Mammary epithelial cell (primary cell): ENCODE data around the gene TATDN2.

Experiments
- CTCF ChIP-seq, 2 donors: IDR thresholded peaks in 1 of 2; conservative IDR thresholded peaks in 1 of 2; 2 replicates each; pipeline ENCODE4 v1.5.1; 2011 to 2012; ENCODE audit warnings: inconsistent platforms in 2 of 2, low read length in 2 of 2, mild to moderate bottlenecking in 2 of 2, control low read depth in 1 of 2, low read depth in 1 of 2; ENCODE audit not compliant: insufficient read depth in 1 of 2; ENCODE audit errors: extremely low read depth in 1 of 2
- EZH2 ChIP-seq: IDR thresholded peaks from 2 replicates; pipeline ENCODE4 v1.6.1; 2012; ENCODE audit warnings: low read length, inconsistent platforms, borderline replicate concordance

GRCh38 chr3:10299175-10299574 lies 50.9 kb downstream of the TATDN2 start:
- TF ChIP-seq CTCF (conservative IDR thresholded peaks at IDR 0.05 in 1 of 2, IDR thresholded peaks at IDR 0.05 in 1 of 2; ENCODE audit: extremely low read depth in 1 of 2, insufficient read depth in 1 of 2, low read depth in 1 of 2, low read length in 2 of 2) (no peak), EZH2 (no peak)
